Prostate gland (tissue), 2 donors: ENCODE results near the gene NOTCH2. TPM values are rescaled to one million over a fixed set of nuclear protein-coding genes. Genes with fewer than 3 reads are reported as not detected.

Experiments used
- DNase-seq: peaks from one replicate; pipeline ENCODE4 v3.0.0-alpha.2; 2019; ENCODE audit warnings: low spot score
- H3K27ac ChIP-seq, 2 donors: fragments of 200-600 bp; sonication (generic); 2 replicates each; pipeline ENCODE4 v1.5.1; 2017 to 2019
- H3K27me3 ChIP-seq: fragments of 200-600 bp; sonication (generic); replicated peaks from 2 replicates; pipeline ENCODE4 v1.5.1; 2019; ENCODE audit not compliant: insufficient read depth
- H3K36me3 ChIP-seq, 2 donors: fragments of 200-600 bp; sonication (generic); 1 replicate in 1 of 2; 2 replicates in 1 of 2; pipeline versions ENCODE4 v1.5.1 to v1.8.1; 2017 to 2019
- H3K4me1 ChIP-seq: fragments of 200-600 bp; sonication (generic); replicated peaks from 2 replicates; pipeline ENCODE4 v1.5.1; 2019
- H3K4me3 ChIP-seq, 2 donors: fragments of 200-600 bp; sonication (generic); 2 replicates each; pipeline ENCODE4 v1.5.1; 2017 to 2019
- H3K9me3 ChIP-seq: fragments of 200-600 bp; sonication (generic); 2 replicates; pipeline ENCODE4 v1.5.1; 2017
- POLR2A ChIP-seq: fragments of 450-650 bp; IDR thresholded peaks from one replicate; pipeline ENCODE4 v1.6.1; 2016; ENCODE audit warnings: antibody characterized with exemption, mild to moderate bottlenecking
- POLR2AphosphoS5 ChIP-seq: sonication (generic); formaldehyde crosslinking; IDR thresholded peaks from one replicate; pipeline ENCODE4 v1.6.1; 2017; ENCODE audit warnings: antibody characterized with exemption
- WGBS: methylation state at CpG from one replicate; pipeline ENCODE4 v1.1.5; 2018; 5-methylcytosine and 5-hydroxymethylcytosine counted together
- intact Hi-C: fragments of 100-400 bp; cut with DNase I; formaldehyde crosslinking; loops from one replicate; pipeline ENCODE4 v1.14.2; 2022
- total RNA-seq, 2 donors: library from RNA; depleted of rRNA; stranded (reverse); fragments of >200 nt; gene quantifications; one replicate each; pipeline ENCODE4 v1.1.0, GENCODE V29; 2016
- TF ChIP-seq, protein P1 (sequence below), 4 experiments: fragments of 200-600 bp in 2 of 4; fragments of 450-650 bp in 2 of 4; sonication (generic) in 2 of 4; IDR thresholded peaks; 1 replicate in 3 of 4; 2 replicates in 1 of 4; pipeline ENCODE4 v1.5.1; 2016 to 2019; ENCODE audit warnings: antibody characterized with exemption in 4 of 4, mild to moderate bottlenecking in 2 of 4, moderate library complexity in 2 of 4

Gene NOTCH2
- total RNA-seq, 2 donors from 2014 or later, result 77.7 to 231 TPM

DNA sequence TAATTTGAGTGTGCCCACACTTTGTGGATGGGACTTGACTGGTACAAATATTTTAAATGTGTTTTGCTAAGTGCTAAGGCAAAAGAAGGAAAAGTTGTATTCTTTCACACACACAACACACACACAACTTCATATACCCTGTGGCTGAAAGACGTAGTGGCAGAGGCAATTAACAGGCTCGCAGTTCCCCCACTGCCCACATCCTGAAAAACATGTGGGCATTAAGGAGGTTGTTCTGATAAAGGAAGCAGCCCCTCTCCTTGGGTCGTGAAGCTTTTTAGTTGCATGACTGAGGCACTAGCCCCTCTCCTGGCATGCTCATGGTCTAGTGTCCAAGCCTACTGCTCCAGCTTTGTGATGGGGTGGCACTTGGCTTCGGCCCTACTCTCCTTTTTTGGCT lies 158.8 kb downstream of the NOTCH2 start:
- intact Hi-C loops, result no loop called here
- Histone ChIP-seq H3K9me3 (no peaks in the 10 kb centered on the region), H3K4me1 (no peaks in the 10 kb centered on the region), H3K27ac (no peak overlapping the region), H3K36me3 (peaks cover 8 to 15% of the 10 kb centered on the region in 2 donors), H3K27me3 (no peaks in the 10 kb centered on the region), H3K4me3 (no peak overlapping the region)
- DNase-seq, result no peak
- TF ChIP-seq POLR2AphosphoS5 (no peak), POLR2A (no peak)
- TF ChIP-seq, protein P1, sequence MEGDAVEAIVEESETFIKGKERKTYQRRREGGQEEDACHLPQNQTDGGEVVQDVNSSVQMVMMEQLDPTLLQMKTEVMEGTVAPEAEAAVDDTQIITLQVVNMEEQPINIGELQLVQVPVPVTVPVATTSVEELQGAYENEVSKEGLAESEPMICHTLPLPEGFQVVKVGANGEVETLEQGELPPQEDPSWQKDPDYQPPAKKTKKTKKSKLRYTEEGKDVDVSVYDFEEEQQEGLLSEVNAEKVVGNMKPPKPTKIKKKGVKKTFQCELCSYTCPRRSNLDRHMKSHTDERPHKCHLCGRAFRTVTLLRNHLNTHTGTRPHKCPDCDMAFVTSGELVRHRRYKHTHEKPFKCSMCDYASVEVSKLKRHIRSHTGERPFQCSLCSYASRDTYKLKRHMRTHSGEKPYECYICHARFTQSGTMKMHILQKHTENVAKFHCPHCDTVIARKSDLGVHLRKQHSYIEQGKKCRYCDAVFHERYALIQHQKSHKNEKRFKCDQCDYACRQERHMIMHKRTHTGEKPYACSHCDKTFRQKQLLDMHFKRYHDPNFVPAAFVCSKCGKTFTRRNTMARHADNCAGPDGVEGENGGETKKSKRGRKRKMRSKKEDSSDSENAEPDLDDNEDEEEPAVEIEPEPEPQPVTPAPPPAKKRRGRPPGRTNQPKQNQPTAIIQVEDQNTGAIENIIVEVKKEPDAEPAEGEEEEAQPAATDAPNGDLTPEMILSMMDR (IDR thresholded peaks at IDR 0.05), result no peak
- 76% methylated on average over 4 of the region's 4 CpGs for WGBS

DNA sequence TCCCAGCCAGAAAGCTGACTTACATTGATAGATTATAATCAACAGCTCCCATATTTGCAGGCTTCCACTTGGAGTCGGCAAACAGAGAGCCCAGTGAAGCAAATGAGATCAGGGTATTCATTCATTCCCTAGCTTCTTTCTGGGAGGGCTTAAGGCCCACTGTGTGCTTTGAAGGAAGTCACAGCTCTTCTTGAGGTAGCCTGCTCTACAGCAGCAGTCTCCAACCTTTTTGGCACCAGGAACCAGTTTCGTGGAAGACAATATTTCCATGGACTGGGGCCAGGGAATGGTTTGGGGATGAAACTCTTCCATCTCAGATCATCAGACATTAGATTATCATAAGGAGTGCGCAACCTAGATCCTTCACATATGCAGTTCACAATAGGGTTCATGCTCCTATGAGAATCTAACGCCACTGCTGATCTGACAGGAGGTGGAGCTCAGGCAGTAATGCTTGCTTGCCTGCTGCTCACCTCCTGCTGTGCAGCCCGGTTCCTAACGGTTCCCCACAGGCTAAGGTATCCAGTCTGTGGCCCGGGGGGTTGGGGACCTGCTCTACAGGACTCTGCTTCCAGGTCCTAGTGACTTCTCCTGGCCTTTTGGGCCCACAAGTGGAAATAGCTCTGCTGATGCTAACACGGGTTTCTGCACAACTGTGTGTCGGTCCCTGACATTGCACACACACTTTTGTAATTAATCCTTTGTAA lies 159.4 kb downstream of the NOTCH2 start:
- intact Hi-C loops, result no loop called here
- WGBS, result 76% methylated on average over 9 of the region's 9 CpGs

GRCh38 chr1:119908661-119909060 lies 160.8 kb downstream of the NOTCH2 start:
- no peaks in the 10 kb centered on the region for H3K36me3 ChIP-seq

More for the DNA sequence above, 159.4 kb downstream of the NOTCH2 start:
- Histone ChIP-seq H3K4me1 (no peaks in the 10 kb centered on the region), H3K27ac (no peak overlapping the region), H3K27me3 (no peaks in the 10 kb centered on the region), H3K9me3 (no peaks in the 10 kb centered on the region), H3K36me3 (peaks cover 3 to 12% of the 10 kb centered on the region in 2 donors), H3K4me3 (no peak overlapping the region)
- TF ChIP-seq, protein P1 (IDR thresholded peaks at IDR 0.05), result no peak
- no peak for TF ChIP-seq POLR2A
- no peak for TF ChIP-seq POLR2AphosphoS5
- DNase-seq, result no peak

GRCh38 chr1:119906927-119907652 lies 162.4 kb downstream of the NOTCH2 start:
- WGBS, result 92% methylated on average over 4 of the region's 4 CpGs

More at GRCh38 chr1:119908661-119909060, 160.8 kb downstream of the NOTCH2 start:
- H3K4me3 ChIP-seq, result no peak overlapping the region
- no peak overlapping the region for H3K27ac ChIP-seq
- no peak for DNase-seq
- no peaks in the 10 kb centered on the region for H3K4me1 ChIP-seq
- TF ChIP-seq, protein P1 (IDR thresholded peaks at IDR 0.05), result no peak
- TF ChIP-seq POLR2AphosphoS5, result no peak
- no peak for TF ChIP-seq POLR2A
- intact Hi-C loops, result no loop called here
- no peaks in the 10 kb centered on the region for H3K27me3 ChIP-seq
- WGBS, result 85% methylated on average over 3 of the region's 3 CpGs
- H3K9me3 ChIP-seq, result no peaks in the 10 kb centered on the region

More at GRCh38 chr1:119906927-119907652, 162.4 kb downstream of the NOTCH2 start:
- no peaks in the 10 kb centered on the region for H3K36me3 ChIP-seq
- no peak overlapping the region for H3K4me3 ChIP-seq
- no peak for TF ChIP-seq POLR2AphosphoS5
- TF ChIP-seq POLR2A, result no peak
- TF ChIP-seq, protein P1 (IDR thresholded peaks at IDR 0.05), result no peak
- intact Hi-C loops, result no loop called here
- no peaks in the 10 kb centered on the region for H3K27me3 ChIP-seq
- no peaks in the 10 kb centered on the region for H3K9me3 ChIP-seq
- H3K27ac ChIP-seq, result no peak overlapping the region
- DNase-seq, result no peak
- H3K4me1 ChIP-seq, result no peaks in the 10 kb centered on the region
